H1 (cell line): ENCODE results near the gene ARHGAP24. TPM values are rescaled to one million over a fixed set of nuclear protein-coding genes. Genes with fewer than 3 reads are reported as not detected.

Source experiments
- PHF8 ChIP-seq: fragments of 200-600 bp; sonication (generic); conservative IDR thresholded peaks from 2 replicates; pipeline ENCODE4 v1.7.1; 2012; ENCODE audit warnings: low read depth, mild to moderate bottlenecking, inconsistent platforms, low read length, moderate library complexity
- RFX5 ChIP-seq: IDR thresholded peaks from 2 replicates; pipeline ENCODE4 v1.6.1; 2011; ENCODE audit warnings: low read depth, low read length, improper control_type of control experiment, borderline replicate concordance
- SAP30 ChIP-seq: fragments of 300-600 bp; sonication (generic); IDR thresholded peaks from 2 replicates; pipeline ENCODE4 v1.7.1; 2012; ENCODE audit warnings: low read length, moderate library complexity, mild to moderate bottlenecking, inconsistent platforms; ENCODE audit not compliant: insufficient read depth, insufficient replicate concordance
- polyA plus RNA-seq, 7 experiments: library from polyadenylated mRNA; depleted of rRNA in 3 of 7; stranded (reverse) in 5 of 7; unstranded in 2 of 7; fragments of >200 nt in 5 of 7; fragments of 200-250 nt in 2 of 7; gene quantifications; 1 replicate in 5 of 7; 2 replicates in 1 of 7; 4 replicates in 1 of 7; pipeline versions ENCODE4 v1.2.1 to v1.2.3, GENCODE V29; 2011 to 2013; ENCODE audit warnings: missing spikeins in 2 of 7, mixed read lengths in 2 of 7
- total RNA-seq: library from RNA; stranded (reverse); fragmentation: NEBNext Ultra II Directional; extraction: Animal tissue kit (Norgen Biotek cat#: 25700); gene quantifications from 2 replicates; pipeline ENCODE4 v1.2.1, GENCODE V29; 2021

Gene ARHGAP24
- total and polyA plus RNA-seq, 2 of the 8 experiments (the other 6 are each of a cell fraction or from before 2014, with no cell fraction given): 0.08 to 0.50 TPM

DNA sequence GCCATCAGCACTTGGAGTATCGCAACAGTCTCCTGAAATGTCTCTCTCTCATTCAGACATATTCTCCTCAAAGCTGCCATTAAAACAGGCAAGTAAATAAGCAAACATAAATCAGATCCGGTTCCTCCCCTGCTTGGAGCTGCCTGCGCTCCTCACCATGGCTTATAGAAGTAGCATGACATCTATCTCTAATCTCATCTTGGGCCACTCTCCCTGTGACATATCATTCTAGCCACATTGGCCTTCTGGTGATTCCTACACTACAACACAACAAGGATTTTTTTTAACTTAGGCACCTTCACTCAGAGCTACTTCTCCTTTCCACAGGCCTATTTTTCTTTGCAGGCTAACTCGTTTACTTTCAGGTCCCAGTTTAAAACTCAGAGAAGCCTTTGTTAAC, 387.9 kb downstream of the ARHGAP24 start (continued):
- TF ChIP-seq SAP30 (no peak), RFX5 (no peak), PHF8 (no peak)
